NAMALWA (cell line): ENCODE data around the gene FBXL5.

ENCODE experiments used
- DNase-seq: peaks from one replicate; pipeline ENCODE4 v3.0.0-alpha.2; 2015; ENCODE audit warnings: low spot score

The FBXL5 gene

GRCh38 chr4:15676899-15677298, 21.7 kb upstream of the FBXL5 start:
- no peak for DNase-seq

GRCh38 chr4:15676039-15676438, 20.9 kb upstream of the FBXL5 start:
- no peak for DNase-seq

- DNase-seq, result peak; percentile 35
Observed at GRCh38 chr4:15675356-15675755, 20.2 kb upstream of the FBXL5 start.

GRCh38 chr4:15674926-15675325, 19.8 kb upstream of the FBXL5 start:
- peak; percentile 44 for DNase-seq

- no peak for DNase-seq
Observed at GRCh38 chr4:15674046-15674445, 18.9 kb upstream of the FBXL5 start.

GRCh38 chr4:15673337-15673736, 18.2 kb upstream of the FBXL5 start:
- no peak for DNase-seq

GRCh38 chr4:15672101-15672500, 16.9 kb upstream of the FBXL5 start:
- no peak for DNase-seq

- no peak for DNase-seq
Observed at GRCh38 chr4:15670576-15670975, 15.4 kb upstream of the FBXL5 start.

- DNase-seq, result no peak
Observed at GRCh38 chr4:15668566-15669435, 13.6 kb upstream of the FBXL5 start.

GRCh38 chr4:15667006-15667405, 11.8 kb upstream of the FBXL5 start:
- DNase-seq, result no peak

GRCh38 chr4:15665753-15666365, 10.7 kb upstream of the FBXL5 start:
- no peak for DNase-seq

- DNase-seq, result no peak
Observed at GRCh38 chr4:15659768-15660570, 4.8 kb upstream of the FBXL5 start.

- no peak for DNase-seq
Observed at GRCh38 chr4:15658781-15659180, 3.6 kb upstream of the FBXL5 start.

GRCh38 chr4:15658136-15658770, 3.1 kb upstream of the FBXL5 start:
- DNase-seq, result no peak

GRCh38 chr4:15657366-15657765, 2.2 kb upstream of the FBXL5 start:
- no peak for DNase-seq

GRCh38 chr4:15656038-15656470, 897 bp upstream of the FBXL5 start:
- no peak for DNase-seq

- DNase-seq, result peak; percentile 60
Observed at GRCh38 chr4:15654593-15655222, 449 bp downstream of the FBXL5 start.

- peak; percentile 73 for DNase-seq
Observed at GRCh38 chr4:15653864-15654592, 1.1 kb downstream of the FBXL5 start.

- no peak for DNase-seq
Observed at GRCh38 chr4:15653420-15653819, 1.7 kb downstream of the FBXL5 start.

- DNase-seq, result no peak
Observed at GRCh38 chr4:15652841-15653240, 2.3 kb downstream of the FBXL5 start.

- no peak for DNase-seq
Observed at GRCh38 chr4:15652191-15652590, 3.0 kb downstream of the FBXL5 start.
